ENCODE data around the gene CLDN19. TPM values are rescaled to one million over a fixed set of nuclear protein-coding genes. Genes with fewer than 3 reads are reported as not detected.

Gene CLDN19, protein sequence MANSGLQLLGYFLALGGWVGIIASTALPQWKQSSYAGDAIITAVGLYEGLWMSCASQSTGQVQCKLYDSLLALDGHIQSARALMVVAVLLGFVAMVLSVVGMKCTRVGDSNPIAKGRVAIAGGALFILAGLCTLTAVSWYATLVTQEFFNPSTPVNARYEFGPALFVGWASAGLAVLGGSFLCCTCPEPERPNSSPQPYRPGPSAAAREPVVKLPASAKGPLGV
- not detected for total RNA-seq (ENCODE audit: unreplicated experiment)
- long read RNA-seq, result 0 reads

DNA sequence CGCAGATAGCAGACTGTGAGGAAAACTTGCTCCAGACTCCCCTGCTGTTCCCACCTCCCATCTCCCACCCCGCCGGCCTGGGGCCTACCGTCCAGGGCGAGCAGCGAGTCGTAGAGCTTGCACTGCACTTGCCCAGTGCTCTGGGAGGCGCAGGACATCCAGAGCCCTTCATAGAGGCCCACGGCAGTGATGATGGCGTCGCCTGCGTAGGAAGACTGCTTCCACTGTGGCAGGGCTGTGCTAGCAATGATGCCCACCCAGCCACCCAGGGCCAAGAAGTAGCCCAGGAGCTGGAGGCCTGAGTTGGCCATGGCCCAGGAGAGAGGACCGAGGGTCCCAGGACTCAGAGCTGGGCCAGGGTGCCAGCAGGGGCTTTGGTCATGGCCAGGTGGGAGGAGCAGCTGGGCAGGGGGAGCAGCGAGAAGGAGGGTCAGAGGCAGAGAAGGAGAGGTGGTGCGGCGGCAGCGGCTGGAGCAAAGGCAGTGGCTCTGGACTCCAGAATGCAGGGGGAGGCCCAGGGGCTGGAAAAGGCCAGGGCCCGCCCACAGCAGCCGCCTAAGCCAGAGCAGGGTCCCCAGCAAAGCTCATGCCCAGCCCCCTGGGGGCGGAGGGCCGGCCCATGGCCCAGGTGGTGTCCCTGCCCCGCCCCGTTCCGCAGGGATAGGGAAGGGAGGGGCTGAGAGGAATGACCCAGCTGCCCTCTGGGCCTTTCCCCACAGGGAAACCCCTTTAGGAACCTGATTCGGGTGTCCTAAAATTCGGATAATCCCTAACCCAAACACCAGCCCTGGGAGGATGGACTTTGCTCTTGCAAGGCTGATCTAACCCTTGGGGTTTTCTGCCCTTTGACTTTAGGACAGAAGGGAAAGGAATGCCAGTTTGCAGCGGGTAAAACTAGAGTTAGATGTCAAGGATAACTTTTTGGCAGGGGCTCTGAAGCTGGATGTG lies at the start of gene CLDN19:
TSS of gene CLDN19 (minus strand) at position 484 of the 948 bp plus-strand sequence. CDS start at position 311, 173 bp downstream.
- H3K27ac Mint-ChIP-seq (ENCODE audit: unreplicated experiment), result no peak within 1 kb of the TSS
- no peak for DNase-seq (ENCODE audit: low spot score)

GRCh38 chr1:42788021-42788420 lies 48.0 kb upstream of the CLDN19 start:
- no peak overlapping the region for H3K27ac Mint-ChIP-seq (ENCODE audit: unreplicated experiment)
- peaks cover 16% of the 10 kb centered on the region for H3K4me1 Mint-ChIP-seq (ENCODE audit: unreplicated experiment)
- H3K27me3 Mint-ChIP-seq (ENCODE audit: unreplicated experiment), result peaks cover 3% of the 10 kb centered on the region
- DNase-seq (ENCODE audit: low spot score), result no peak
- H3K4me3 Mint-ChIP-seq (ENCODE audit: unreplicated experiment), result no peak overlapping the region
- no peaks in the 10 kb centered on the region for H3K9me3 Mint-ChIP-seq (ENCODE audit: unreplicated experiment)
- H3K36me3 Mint-ChIP-seq (ENCODE audit: low read depth, unreplicated experiment), result peaks cover 7% of the 10 kb centered on the region
- TF ChIP-seq CTCF (IDR thresholded peaks at IDR 0.05; ENCODE audit: unreplicated experiment), result no peak

More for the DNA sequence above, at the start of gene CLDN19:
- Mint-ChIP-seq H3K36me3 (ENCODE audit: low read depth, unreplicated experiment) (peaks cover 6% of the 10 kb centered on the region), H3K4me1 (ENCODE audit: unreplicated experiment) (peaks cover 4% of the 10 kb centered on the region), H3K9me3 (ENCODE audit: unreplicated experiment) (no peaks in the 10 kb centered on the region), H3K4me3 (ENCODE audit: unreplicated experiment) (no peak within 1 kb of the TSS), H3K27me3 (ENCODE audit: unreplicated experiment) (no peaks in the 10 kb centered on the region)
- TF ChIP-seq CTCF (IDR thresholded peaks at IDR 0.05; ENCODE audit: unreplicated experiment), result no peak

- peaks cover 3% of the 10 kb centered on the region for H3K27me3 Mint-ChIP-seq (ENCODE audit: unreplicated experiment)
- no peak for DNase-seq (ENCODE audit: low spot score)
- H3K36me3 Mint-ChIP-seq (ENCODE audit: low read depth, unreplicated experiment), result peaks cover 7% of the 10 kb centered on the region
- H3K9me3 Mint-ChIP-seq (ENCODE audit: unreplicated experiment), result no peaks in the 10 kb centered on the region
- TF ChIP-seq CTCF (IDR thresholded peaks at IDR 0.05; ENCODE audit: unreplicated experiment), result no peak
- H3K4me1 Mint-ChIP-seq (ENCODE audit: unreplicated experiment), result peaks cover 16% of the 10 kb centered on the region
- no peak overlapping the region for H3K4me3 Mint-ChIP-seq (ENCODE audit: unreplicated experiment)
- H3K27ac Mint-ChIP-seq (ENCODE audit: unreplicated experiment), result peak overlapping the region; percentile 77
Observed at GRCh38 chr1:42786097-42786496, 46.1 kb upstream of the CLDN19 start.

- H3K9me3 Mint-ChIP-seq (ENCODE audit: unreplicated experiment), result no peaks in the 10 kb centered on the region
- DNase-seq (ENCODE audit: low spot score), result peak; percentile 49
- peak within 1 kb of the TSS; percentile 77 for H3K27ac Mint-ChIP-seq (ENCODE audit: unreplicated experiment)
- no peak within 1 kb of the TSS for H3K4me3 Mint-ChIP-seq (ENCODE audit: unreplicated experiment)
- H3K36me3 Mint-ChIP-seq (ENCODE audit: low read depth, unreplicated experiment), result peaks cover 13% of the 10 kb centered on the region
- H3K27me3 Mint-ChIP-seq (ENCODE audit: unreplicated experiment), result peaks cover 5% of the 10 kb centered on the region
- H3K4me1 Mint-ChIP-seq (ENCODE audit: unreplicated experiment), result peaks cover 16% of the 10 kb centered on the region
- no peak for TF ChIP-seq CTCF (IDR thresholded peaks at IDR 0.05; ENCODE audit: unreplicated experiment)
Observed at GRCh38 chr1:42784946-42785693, 45.1 kb upstream of the CLDN19 start, which contains the start of gene TMEM269. TMEM269 (plus strand) TSS chr1:42784991; CDS start chr1:42789894, 4,903 bp downstream.

Data from endothelial cell (in vitro differentiated cells).